Right hindlimb (tissue), 1 donor: ENCODE results near the gene SACS.
"Not testable (repeated sequence)": the region's sequence is repeated elsewhere in the genome, so short reads cannot be mapped to it uniquely, and the experiment has no call there.

Experiments used
- DNase-seq: peaks from one replicate; pipeline ENCODE4 v3.0.0-alpha.2; 2018

Gene SACS

DNA sequence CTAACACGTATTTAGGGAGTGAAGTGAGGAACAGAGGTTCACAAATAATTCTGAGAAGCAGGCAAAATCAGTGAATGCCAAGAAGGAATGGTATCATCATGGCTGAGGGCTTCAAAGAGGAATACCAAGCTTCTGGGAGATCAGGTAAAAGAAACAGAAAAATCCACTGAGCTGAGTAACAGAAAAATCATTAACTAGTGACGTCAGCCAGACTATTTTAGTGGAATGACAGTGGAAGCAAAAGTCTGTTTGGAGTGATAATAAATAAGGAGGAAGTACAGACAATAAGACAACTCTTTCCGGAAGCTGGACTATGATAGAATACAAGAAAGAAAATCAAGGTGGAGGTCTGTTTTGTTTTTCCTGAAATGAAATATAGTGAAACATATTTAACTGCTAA, 83.5 kb downstream of the SACS start:
- no peak for DNase-seq

DNA sequence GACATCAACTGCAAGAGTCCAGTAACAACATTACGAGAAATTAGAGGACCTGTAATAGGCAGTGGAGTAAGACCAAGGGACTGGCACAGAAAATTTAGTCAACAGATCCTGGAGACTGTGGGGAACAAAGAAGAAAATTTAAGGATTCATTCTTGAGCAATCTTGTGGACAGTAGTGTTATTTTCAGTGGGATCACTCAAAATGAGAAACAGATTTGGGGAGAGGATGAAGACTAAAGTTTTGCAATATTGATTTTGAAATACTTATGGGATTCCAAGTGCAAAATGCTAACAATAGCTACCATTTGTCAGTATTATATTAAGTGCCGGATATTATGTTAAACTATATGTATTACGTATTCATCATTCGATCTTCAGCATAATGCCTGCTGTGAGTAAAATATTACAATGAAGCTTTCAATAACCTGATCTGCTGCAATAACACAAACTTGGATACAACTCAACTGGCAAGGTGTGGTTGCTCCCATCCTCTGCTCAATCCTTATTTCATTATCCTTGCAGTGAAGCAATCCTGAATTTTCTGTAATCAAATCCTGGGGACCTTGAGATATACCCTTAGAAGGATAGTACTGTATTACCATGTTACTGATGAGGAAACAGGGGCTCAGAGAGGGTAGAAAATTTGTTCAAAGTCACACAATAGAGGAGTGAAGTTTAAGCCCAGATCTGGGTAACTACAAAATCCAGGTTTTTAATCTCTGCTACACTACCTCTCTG, 84.2 kb downstream of the SACS start:
- DNase-seq = no peak

DNA sequence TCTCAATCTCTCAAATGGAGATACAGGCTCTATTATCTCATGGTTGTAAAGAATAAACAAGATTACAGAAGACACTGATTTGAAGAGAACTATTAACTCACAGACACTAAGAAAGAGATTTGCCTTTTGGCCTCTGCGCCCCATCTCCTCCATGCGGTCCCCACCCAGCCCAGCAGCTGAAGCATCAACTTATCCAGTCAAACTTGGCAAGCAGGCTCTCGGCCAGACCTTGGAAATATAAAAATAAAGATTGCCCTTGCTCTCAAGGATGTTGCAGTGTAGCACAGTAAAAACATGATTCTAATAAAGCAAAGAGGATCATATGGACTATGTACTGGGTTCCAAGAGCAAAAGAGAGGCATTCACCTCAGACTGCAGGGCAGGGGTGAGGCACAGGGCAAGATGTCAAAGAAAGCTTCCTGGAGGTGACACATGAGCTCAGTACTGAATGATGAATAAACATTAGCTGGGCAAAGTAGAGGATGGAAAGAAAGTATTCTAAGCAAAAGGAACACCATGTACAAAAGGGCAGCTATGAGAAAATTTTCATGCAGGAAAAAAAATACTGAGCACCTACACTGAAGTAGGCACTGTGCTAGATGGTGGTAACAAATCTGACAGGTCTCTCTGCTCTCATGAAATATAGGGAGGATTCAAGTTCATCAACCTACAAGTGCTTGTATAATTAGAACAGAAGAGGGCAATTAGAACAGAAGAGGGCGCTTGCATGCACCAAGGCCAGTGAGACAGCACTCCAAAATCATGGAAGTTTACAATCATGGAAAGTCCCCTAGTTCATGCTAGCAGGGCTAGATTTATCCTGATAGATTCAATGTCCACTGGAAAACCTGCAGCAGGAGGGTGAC, 85.0 kb downstream of the SACS start:
- no peak for DNase-seq

DNA sequence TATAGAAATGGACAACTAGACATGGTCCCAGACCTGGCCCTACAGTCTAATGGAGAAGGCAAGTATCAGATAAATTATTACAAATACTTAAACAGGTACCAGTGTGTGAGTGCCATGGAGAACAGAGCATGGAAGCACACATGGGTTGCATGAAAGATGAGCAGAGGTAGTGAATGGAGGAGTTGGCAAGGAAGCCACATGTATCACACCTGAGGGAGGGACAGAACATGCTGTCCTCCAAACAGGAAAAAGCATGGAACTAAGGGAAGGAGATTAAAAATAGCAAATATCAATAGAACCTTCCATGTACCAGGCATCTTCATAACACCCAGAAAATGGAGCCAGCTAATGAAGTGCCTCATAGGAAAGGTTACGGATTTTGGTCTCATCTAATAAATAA, 85.9 kb downstream of the SACS start:
- no peak for DNase-seq

DNA sequence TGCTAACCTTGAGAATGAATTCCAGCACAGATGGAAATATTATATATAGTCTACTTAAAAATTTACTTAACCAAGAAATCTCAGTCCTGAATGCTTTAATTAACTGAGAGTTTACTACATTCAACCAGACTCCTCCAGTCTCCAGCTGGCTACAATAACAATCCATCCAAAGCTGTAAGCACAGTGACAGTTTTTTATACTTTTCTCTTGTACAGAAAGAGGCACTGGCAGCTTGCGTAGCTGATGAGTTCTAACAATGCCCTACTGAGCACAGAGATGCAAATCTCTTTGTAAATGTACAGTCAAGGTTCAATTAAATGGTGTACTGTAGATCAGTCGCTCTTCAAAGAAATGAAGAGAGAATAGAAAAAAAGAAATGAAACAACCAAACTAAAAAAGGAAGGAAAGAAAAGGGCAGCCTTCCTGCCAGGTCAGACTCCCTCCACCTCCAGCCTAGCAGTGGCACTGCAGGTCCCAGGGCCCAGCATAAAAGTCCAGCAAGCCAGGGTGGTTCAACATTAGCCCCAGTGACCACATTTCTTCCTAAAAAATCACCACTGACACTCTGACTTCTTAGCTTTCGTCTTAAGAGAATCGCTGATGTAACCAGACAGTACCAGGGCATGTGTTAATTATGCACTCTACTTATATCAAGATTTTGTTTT, 88.4 kb downstream of the SACS start:
- no peak for DNase-seq

DNA sequence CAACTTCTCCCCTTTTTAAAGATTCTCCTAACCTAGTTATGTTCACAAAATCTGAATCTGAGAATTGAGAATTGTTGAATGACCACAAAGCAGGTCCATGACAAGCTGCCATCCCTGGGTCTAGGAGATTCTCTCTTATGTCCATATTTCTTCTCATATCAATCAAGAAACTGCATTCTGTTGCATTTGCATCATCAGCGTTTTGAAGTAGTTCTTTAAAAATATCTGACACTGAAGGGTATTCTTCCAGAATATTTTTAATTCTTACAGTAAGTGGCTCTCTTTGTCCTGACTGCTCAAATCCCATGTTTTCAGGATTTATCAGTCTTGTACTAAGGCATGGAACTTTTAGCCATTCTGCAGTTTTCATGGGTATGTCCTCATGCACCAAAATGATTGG, 94.3 kb downstream of the SACS start:
- no peak for DNase-seq

DNA sequence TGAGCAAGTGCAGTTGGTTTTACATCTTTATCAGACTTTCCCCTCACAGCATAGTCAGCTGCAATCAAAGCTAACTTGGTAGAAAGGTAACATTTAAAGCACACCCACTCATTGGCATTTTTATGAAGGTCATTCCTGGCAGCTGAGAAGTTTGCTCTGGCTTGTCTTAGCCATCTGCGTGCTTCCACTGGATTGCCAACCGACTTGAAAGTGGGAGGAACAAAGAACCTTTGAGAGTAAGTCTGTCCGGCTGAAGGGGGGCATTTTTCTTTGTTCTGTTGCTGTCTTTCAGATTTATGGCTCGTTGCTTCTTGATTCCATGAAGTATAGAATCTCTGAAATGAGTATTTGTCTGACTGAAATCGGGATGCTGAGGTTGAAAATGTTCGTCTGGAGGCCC, 103.1 kb downstream of the SACS start:
- DNase-seq = no peak

DNA sequence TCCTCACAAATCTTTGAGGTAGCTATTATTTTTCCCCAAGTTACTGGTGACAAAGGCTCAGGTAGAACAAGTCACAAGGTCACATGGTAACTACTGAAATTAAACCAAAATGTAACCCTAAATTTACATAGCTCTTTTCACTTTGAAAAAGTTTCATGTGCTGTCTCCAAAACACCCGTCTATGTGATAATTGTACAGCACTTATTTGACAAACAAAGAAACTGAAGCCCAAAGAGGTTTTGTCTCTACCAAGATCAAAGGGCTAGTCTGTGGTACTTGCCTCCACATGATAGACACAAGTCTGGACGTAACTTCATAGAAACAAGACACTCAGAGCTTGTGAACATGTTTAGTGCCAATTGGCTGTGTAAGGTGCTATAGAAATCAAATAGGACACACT, 108.3 kb downstream of the SACS start:
- no peak for DNase-seq

DNA sequence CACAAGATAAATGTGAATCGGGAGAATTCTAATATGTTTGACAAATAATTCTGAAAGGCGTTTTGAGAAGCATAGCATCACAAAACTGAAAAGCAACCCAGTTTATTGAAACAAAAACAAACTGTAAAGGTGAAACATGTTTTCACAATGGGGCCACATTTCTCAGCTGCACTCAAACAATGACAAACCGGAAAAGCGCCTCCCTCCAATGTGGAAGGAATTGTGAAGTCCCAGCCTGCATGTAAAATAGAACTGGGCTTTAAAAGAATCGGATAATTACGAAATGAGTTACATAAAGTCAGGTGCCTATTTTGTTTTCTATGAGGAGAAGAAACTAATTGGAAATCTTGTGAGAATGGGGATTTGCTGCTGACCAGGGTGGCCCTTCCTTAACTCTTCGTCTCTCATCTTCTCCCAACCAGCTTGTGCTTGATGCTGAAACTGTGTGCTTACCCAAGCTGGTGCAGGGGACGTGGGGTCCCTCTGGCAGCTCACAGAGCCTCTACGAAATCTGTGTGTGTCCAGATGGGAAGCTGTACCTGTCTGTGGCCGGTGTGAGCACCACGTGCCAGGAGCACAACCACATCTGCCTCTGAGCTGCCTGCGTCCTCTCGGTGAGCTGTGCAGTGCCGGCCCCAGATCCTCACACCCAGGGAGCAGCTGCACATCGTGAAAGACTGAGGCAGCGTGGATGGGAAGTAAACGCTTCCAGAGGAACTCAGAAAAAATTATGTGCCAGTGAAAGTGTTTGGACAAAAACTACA, 109.4 kb downstream of the SACS start:
- DNase-seq = no peak

DNA sequence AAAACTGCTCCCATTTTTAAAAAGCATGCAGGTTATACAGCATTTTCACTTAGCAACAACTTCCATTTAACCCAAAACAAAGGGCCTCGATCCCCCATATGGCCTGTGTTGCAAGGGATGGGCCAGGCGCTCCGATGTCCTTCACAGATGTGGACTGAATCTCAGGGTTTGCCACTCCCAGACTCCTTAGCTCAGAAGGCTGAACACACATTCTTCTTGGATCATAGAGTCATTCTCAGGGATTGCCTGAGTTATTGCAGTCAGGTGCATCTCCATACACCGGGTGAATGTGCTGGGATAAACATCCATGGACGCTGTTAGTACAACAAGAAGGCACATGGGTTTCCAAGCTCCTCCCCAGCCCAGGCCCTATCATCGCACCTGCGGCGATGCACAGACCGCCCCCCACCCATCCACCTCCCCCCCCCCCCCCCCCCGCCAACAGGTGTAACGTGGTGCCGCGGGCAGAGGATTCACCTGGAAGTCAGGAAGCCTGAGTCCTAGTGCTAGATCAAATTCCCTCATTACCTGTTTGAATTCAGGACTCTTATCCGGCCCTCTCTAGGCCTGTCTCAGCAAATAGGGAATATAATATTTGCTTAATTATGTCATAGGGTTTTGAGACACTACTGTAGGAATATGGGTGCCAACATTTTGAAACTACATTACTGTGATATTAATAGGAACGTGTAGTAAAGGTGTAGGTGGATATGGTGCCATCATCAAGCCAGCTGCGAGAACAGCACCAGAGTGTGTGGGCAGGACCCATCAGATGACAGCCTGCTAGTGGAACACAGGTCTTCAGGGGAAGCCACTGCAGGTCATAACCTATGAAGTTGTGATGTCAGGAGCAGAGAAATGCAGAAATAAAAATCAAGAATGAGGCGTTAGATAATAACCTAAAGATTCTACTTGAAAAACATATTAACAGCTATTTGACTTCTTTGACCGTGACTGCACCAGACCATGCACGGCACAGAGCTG, 110.9 kb downstream of the SACS start:
- DNase-seq = no peak

DNA sequence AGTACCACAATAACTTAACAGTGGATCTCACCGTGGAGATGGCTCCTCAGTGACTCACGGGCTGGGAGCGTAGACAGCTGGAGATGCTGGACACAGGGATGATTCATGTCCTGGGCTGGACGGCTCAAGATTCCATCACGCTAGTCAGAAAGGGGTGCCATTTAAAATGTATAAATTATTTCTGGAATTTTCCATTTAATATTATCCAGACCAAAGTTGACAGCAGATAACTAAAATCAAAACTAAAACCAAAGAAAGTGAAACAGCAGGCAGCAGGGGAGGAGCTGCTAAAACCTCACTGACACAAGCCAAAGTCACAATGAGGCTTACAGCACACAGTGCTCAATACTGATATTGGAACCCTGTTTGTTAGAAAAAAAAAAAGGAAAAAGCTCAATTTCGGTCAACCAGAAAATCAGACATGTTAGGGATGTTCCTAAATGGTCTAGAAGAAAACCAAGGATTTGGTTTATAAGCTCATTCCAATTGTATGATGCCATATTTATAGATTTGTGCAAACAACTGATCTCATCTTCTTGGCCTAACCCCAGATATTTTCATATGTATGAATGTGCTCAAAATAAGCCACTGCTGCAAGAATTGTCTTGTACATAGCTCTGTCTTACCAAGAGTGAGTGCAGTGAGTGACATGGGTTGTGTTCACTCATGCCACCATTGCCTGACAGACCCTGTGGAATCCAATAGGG, 111.8 kb downstream of the SACS start:
- DNase-seq = peak; percentile 65

DNA sequence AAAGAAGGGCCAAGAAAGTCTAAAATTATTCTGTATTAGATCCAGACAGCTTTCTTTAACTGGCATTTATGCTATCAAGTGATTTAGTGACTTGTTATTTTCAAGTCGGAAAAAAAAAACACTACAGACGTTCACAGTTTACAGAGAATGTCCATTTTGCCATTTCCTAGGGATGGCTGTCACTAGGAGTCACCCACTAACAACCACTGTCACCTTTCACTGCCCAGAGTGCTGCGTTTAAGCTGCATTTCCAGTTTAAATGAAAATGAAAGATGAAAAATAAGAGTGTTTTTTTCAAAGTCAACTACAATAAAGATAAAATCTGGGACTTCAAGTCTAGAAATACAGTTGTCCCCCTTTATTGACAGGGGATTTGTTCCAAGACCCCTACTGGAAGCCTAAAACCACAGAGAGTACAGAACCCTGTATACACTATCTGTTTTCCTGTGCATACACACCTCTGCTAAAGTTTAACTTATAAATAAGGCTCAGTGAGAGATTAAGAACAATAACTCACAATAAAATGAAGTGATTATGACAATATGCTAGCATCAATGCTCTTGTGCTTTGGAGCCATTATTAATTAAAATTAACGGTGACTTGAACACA, 112.5 kb downstream of the SACS start:
- no peak for DNase-seq

DNA sequence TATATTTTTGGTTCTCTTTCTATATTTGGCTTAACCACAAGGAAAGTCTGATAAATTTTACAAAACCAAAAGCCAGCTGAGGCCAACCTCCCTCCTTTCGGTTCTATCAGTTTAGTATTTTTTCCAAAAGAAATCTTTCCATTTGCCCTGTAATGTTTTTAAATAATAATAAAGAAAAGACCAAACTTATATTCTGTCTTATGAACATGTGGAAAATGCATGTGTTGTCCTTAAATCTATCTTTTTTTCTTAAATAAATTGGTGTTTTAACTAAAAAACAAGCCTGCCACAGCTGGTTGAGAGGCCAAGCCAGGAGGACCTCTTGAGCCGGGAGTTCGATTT, 113.6 kb downstream of the SACS start:
- no peak for DNase-seq

DNA sequence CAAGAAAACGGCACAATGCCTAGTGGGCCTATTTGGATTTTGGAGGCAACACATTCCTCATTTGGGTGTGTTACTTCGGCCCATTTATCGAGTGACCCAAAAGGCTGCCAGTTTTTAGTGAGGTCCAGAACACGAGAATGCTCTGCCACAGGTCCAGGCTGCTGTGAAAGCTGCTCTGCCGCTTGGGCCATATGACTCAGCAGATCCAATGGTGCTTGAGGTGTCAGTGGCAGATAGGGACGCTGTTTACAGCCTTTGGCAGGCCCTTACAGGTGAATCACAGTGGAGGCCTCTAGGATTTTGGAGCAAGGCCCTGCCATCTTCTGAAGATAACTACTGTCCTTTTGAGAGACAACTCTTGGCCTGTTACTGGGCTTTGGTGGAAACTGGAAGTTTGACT, 118.7 kb downstream of the SACS start:
- DNase-seq = not testable (repeated sequence)

DNA sequence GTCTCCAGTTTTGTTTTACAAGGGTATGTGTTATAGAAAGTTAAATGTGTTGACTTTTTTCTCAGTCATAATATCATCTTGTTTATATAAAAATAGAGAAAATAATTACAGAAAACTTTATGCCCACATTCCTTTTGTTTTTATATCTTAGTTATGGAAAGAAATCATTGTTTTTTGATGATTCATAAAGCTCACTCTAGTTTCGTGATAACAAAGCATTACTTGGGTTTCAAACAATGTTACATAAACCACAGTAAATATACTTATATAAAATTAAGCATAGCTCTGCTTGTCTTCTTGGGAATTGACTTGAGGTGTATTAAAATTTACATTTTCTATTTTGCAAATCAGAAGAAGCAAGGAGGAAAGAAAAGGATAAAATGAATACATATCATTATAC, 140.9 kb downstream of the SACS start:
- DNase-seq = no peak

DNA sequence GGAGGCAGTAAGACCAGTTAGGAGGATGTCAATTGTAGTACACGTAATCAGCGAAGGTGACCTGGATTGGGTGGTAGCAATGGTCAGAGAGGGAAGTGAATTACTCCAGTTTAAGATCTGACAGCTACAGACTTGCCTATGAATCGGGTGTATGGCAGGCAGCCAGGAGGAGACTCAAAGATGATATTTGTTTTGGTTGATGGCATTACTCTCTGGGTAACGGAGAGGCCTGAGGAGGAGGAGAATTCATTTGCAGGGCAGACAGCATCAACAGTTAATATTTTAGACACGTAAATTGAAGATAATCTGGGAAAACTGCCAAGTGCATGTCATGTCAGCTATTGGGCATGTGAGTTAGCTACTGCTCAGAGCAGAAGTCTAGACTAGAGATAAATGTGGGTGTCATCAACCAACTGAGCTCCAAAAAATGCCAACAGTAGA, 143.6 kb downstream of the SACS start:
- DNase-seq = peak; percentile 23

DNA sequence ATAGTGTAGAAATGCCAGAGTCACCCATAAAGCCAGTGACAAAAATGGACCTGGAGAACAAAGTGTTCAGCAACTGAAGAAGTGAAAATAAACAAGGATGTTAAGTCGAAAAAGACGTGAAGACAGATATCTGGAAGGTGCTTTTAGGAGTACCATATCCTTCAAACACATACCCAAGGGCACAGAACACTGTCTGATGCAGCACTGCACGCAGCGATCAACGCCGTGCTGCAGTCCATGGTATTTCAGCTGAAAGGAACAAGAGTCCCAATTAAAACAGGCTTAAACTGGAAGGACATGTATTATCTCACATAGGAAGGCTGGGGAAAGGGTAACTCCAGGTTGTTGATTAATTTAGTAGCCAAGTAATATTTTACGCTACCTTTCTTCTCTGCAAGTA, 144.5 kb downstream of the SACS start:
- no peak for DNase-seq

DNA sequence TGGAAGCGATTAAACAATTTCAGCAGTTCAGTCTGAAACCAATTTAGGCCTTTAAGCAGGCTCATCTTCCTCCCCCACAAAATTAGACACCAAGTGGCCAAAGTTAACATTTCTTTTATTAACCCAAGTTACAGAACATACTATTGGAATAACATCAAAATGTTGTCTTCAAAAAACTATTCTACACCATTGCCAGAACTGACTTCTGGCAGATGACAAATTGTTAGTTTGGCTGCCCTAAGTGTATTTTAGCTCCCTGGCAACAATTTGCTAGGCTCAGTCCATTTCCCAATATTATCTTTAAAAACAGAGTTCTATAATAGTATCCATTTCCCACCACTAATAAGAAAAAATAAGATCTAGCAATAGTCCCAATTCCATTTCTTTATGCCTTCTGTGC, 144.9 kb downstream of the SACS start:
- no peak for DNase-seq

DNA sequence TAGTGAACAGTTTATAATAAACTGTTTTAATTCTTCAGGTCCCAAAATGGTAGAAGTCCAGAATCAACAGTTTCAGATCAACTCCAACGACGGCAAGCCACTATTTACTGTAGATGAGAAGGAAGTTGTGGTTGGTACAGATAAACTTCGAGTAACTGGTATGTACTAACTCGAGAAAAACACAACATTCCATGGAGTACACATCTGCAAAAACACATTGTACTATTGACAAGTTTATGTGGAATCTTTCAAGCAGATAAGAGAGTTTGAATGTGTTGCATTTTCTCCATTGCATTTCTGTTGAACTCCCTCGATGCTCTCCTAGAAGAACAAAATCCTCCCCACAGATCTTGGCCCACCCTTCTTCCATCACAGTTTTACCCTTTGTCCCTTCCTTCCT, 154.2 kb downstream of the SACS start:
- no peak for DNase-seq
